ENCODE measurements around the gene PLEKHA6. TPM values are rescaled to one million over a fixed set of nuclear protein-coding genes. Genes with fewer than 3 reads are reported as not detected.

The PLEKHA6 gene
- total and polyA plus RNA-seq, 2 donors (not counting 1 experiment from before 2014, with no cell fraction given) = 0.31 to 0.47 TPM

DNA sequence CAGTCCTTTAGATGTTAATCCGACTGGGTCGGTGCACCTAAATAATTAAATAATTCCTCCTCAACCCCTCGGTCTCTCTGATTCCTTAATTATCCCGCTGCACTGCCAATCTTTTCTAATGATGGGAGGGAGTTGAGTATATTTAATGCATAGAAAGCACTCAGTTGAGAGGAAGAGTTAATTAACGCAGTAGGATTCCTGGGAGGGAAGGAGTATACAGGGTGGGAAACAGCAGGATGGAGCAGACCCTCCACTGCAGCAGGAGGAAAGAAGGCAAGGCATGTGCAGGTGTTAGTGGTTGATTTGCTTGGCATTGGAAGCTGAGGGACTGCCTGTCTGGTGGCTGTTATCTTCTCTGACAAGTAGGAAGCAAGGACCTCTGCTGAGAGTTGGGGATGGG is 183.7 kb downstream of the PLEKHA6 start:
- CTCF ChIA-PET = interaction anchor here (1.0 to 3.1 kb wide), 3 partner anchors 11 to 222 kb away, joined by 3 to 9 read pairs (median 3); no protein-coding TSS in a partner anchor
- no peak for TF ChIP-seq EZH2 (IDR thresholded peaks at IDR 0.05; ENCODE audit: borderline replicate concordance, insufficient read depth, low read depth, low read length, poor library complexity, severe bottlenecking)
- TF ChIP-seq, protein P1, sequence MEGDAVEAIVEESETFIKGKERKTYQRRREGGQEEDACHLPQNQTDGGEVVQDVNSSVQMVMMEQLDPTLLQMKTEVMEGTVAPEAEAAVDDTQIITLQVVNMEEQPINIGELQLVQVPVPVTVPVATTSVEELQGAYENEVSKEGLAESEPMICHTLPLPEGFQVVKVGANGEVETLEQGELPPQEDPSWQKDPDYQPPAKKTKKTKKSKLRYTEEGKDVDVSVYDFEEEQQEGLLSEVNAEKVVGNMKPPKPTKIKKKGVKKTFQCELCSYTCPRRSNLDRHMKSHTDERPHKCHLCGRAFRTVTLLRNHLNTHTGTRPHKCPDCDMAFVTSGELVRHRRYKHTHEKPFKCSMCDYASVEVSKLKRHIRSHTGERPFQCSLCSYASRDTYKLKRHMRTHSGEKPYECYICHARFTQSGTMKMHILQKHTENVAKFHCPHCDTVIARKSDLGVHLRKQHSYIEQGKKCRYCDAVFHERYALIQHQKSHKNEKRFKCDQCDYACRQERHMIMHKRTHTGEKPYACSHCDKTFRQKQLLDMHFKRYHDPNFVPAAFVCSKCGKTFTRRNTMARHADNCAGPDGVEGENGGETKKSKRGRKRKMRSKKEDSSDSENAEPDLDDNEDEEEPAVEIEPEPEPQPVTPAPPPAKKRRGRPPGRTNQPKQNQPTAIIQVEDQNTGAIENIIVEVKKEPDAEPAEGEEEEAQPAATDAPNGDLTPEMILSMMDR (IDR thresholded peaks at IDR 0.05) = no peak

DNA sequence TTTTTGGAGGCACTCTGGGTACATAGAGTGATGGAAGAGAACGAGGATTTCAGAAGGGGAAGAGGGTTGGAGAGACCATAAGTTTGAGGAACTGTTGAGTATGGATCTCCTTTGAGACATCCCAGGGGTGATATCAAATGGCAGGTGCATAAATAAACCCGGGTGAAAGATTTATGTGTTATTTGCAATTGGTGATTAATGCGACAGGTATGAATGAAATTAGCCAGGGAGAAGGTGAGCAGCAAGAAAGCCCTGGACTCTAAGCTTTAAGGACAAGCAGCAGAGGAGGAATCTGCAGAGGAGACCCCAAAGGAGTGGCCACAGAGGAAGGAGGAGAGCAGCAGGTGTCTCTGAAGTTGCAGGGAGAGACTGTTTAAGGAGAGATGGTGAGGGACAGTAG is 184.8 kb downstream of the PLEKHA6 start:
- H3K27ac Mint-ChIP-seq = no peak overlapping the region
- no peaks in the 10 kb centered on the region for H3K36me3 ChIP-seq (replicated peaks in 1 of 2; ENCODE audit: control extremely low read depth in 1 of 2, control insufficient read depth in 1 of 2, extremely low read depth in 1 of 2, insufficient read depth in 2 of 2, low read length in 1 of 2)
- 79% methylated on average over 3 of the region's 3 CpGs for WGBS (ENCODE audit: insufficient coverage)
- TF ChIP-seq, protein P1 (IDR thresholded peaks at IDR 0.05) = no peak
- TF ChIP-seq EZH2 (IDR thresholded peaks at IDR 0.05; ENCODE audit: borderline replicate concordance, insufficient read depth, low read depth, low read length, poor library complexity, severe bottlenecking) = no peak
- H3K79me2 ChIP-seq (ENCODE audit: control insufficient read depth, insufficient read depth, low read length) = no peaks in the 10 kb centered on the region
- DNase-seq (no peak), ATAC-seq (ENCODE audit: low read depth) (no peak)
- peaks cover 3 to 21% (median 13%) of the 10 kb centered on the region in 3 donors for H3K9me3 ChIP-seq (ENCODE audit: control extremely low read depth in 1 of 3, control insufficient read depth in 2 of 3, insufficient read depth in 1 of 3, low read length in 2 of 3)
- H3K27me3 Mint-ChIP-seq = peaks cover 15% of the 10 kb centered on the region
- no peaks in the 10 kb centered on the region for H4K20me1 ChIP-seq (ENCODE audit: control insufficient read depth, insufficient read depth, low read length, poor library complexity, severe bottlenecking)
- H3K4me2 ChIP-seq (replicated peaks; ENCODE audit: low read depth, low read length, poor library complexity, severe bottlenecking) = no peak overlapping the region
- no peak overlapping the region for H3K9ac ChIP-seq (ENCODE audit: low read length)
- no peaks in the 10 kb centered on the region for H3K4me1 Mint-ChIP-seq
- no peak overlapping the region for H3K27ac ChIP-seq (ENCODE audit: low read length in 2 of 2)
- peaks cover 0 to 8% (median 0%) of the 10 kb centered on the region in 4 experiments for H3K27me3 ChIP-seq (replicated peaks in 1 of 4; ENCODE audit: control extremely low read depth in 1 of 4, control insufficient read depth in 3 of 4, insufficient read depth in 4 of 4, low read length in 3 of 4)
- ChIA-PET CTCF (interaction anchor here (1.0 kb wide), 1 partner anchor 223 kb away, joined by 3 read pairs; no protein-coding TSS in a partner anchor), POLR2A (no interaction called here)
- no peak overlapping the region for H3K4me3 Mint-ChIP-seq
- H3K9me3 Mint-ChIP-seq (ENCODE audit: insufficient read depth) = peaks cover 7% of the 10 kb centered on the region
- no peaks in the 10 kb centered on the region for H3K4me1 ChIP-seq (ENCODE audit: control insufficient read depth in 2 of 2, insufficient read depth in 2 of 2, low read length in 2 of 2)
- no peak overlapping the region for H3K4me3 ChIP-seq (ENCODE audit: control extremely low read depth in 1 of 5, extremely low read depth in 1 of 5, insufficient read depth in 1 of 5, low read depth in 2 of 5, low read length in 4 of 5)
- no peak overlapping the region for H2AFZ ChIP-seq (ENCODE audit: insufficient read depth, low read depth, low read length, poor library complexity, severe bottlenecking)
- intact Hi-C loops (cut with micrococcal nuclease) = no loop called here

More for the DNA sequence above, 183.7 kb downstream of the PLEKHA6 start:
- no CpG with 5 or more reads among the region's 5 CpGs for whole genome bisulfite sequencing (ENCODE audit: insufficient coverage)
- H3K4me3 ChIP-seq (ENCODE audit: control extremely low read depth in 1 of 5, extremely low read depth in 1 of 5, insufficient read depth in 1 of 5, low read depth in 2 of 5, low read length in 4 of 5) = no peak overlapping the region
- H3K79me2 ChIP-seq (ENCODE audit: control insufficient read depth, insufficient read depth, low read length) = no peaks in the 10 kb centered on the region
- no peak overlapping the region for H3K4me2 ChIP-seq (replicated peaks; ENCODE audit: low read depth, low read length, poor library complexity, severe bottlenecking)
- POLR2A ChIA-PET = no interaction called here
- no peaks in the 10 kb centered on the region for H3K36me3 ChIP-seq (replicated peaks in 1 of 2; ENCODE audit: control extremely low read depth in 1 of 2, control insufficient read depth in 1 of 2, extremely low read depth in 1 of 2, insufficient read depth in 2 of 2, low read length in 1 of 2)
- H2AFZ ChIP-seq (ENCODE audit: insufficient read depth, low read depth, low read length, poor library complexity, severe bottlenecking) = no peak overlapping the region
- no peaks in the 10 kb centered on the region for H3K4me1 ChIP-seq (ENCODE audit: control insufficient read depth in 2 of 2, insufficient read depth in 2 of 2, low read length in 2 of 2)
- H3K9me3 ChIP-seq (ENCODE audit: control extremely low read depth in 1 of 3, control insufficient read depth in 2 of 3, insufficient read depth in 1 of 3, low read length in 2 of 3) = peaks cover 0 to 11% (median 10%) of the 10 kb centered on the region in 3 donors
- ATAC-seq (ENCODE audit: low read depth) = no peak
- no peaks in the 10 kb centered on the region for H4K20me1 ChIP-seq (ENCODE audit: control insufficient read depth, insufficient read depth, low read length, poor library complexity, severe bottlenecking)
- intact Hi-C loops (cut with micrococcal nuclease) = no loop called here
- Mint-ChIP-seq H3K27ac (no peak overlapping the region), H3K9me3 (ENCODE audit: insufficient read depth) (peaks cover 4% of the 10 kb centered on the region), H3K27me3 (peaks cover 15% of the 10 kb centered on the region), H3K4me3 (no peak overlapping the region), H3K4me1 (no peaks in the 10 kb centered on the region)
- no peak overlapping the region for H3K9ac ChIP-seq (ENCODE audit: low read length)
- peaks cover 0 to 8% (median 0%) of the 10 kb centered on the region in 4 experiments for H3K27me3 ChIP-seq (replicated peaks in 1 of 4; ENCODE audit: control extremely low read depth in 1 of 4, control insufficient read depth in 3 of 4, insufficient read depth in 4 of 4, low read length in 3 of 4)
- no peak for DNase-seq
- no peak overlapping the region for H3K27ac ChIP-seq (ENCODE audit: low read length in 2 of 2)
